ENCODE results near the gene ABTB1.

DNA sequence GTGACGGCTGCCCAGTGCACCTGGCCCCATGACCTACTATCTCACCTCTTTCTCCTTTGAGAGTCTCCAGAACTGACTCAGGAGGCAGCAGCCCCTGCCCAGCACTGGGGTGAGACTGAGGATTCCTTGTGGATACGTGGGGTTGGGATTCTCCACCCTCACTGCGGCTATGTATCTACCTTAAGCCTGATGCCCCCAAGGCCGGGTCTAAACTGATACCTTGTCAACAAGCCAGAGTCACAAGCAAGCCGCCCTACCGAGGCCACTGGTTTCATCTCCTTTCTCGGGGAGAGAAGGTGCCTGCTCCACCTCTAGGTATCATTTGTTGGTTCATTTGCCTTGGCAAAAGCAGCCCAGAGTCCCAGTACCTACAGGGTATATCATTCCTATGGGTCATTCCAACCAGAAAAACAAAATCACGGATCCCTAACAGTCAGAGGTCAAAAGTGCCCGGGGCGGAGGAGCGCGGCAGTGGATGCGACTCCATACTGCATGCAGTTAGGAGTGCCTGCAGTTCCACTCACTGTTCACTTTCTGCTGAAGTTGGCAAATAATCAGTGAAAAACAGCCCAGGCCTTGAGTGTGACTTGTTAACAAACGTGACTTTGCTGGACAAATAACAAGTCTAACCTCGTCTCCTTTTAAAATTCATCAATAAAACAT is 47.5 kb downstream of the ABTB1 start:
- TF ChIP-seq, protein P1, sequence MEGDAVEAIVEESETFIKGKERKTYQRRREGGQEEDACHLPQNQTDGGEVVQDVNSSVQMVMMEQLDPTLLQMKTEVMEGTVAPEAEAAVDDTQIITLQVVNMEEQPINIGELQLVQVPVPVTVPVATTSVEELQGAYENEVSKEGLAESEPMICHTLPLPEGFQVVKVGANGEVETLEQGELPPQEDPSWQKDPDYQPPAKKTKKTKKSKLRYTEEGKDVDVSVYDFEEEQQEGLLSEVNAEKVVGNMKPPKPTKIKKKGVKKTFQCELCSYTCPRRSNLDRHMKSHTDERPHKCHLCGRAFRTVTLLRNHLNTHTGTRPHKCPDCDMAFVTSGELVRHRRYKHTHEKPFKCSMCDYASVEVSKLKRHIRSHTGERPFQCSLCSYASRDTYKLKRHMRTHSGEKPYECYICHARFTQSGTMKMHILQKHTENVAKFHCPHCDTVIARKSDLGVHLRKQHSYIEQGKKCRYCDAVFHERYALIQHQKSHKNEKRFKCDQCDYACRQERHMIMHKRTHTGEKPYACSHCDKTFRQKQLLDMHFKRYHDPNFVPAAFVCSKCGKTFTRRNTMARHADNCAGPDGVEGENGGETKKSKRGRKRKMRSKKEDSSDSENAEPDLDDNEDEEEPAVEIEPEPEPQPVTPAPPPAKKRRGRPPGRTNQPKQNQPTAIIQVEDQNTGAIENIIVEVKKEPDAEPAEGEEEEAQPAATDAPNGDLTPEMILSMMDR (IDR thresholded peaks at IDR 0.05) = no peak
- TF ChIP-seq POLR2AphosphoS5 (IDR thresholded peaks at IDR 0.05) = no peak

Data from sigmoid colon (tissue), 4 donors.